Neuron (in vitro differentiated cells): ENCODE data around the gene WNT5B.

Experiments used
- H2AFZ ChIP-seq: one replicate; pipeline ENCODE4 v1.6.1; 2013; ENCODE audit warnings: low read depth, mild to moderate bottlenecking, inconsistent platforms, low read length, moderate library complexity
- H3K27me3 ChIP-seq: one replicate; pipeline ENCODE4 v1.6.1; 2013; ENCODE audit warnings: low read length; ENCODE audit not compliant: insufficient read depth
- H3K36me3 ChIP-seq: one replicate; pipeline ENCODE4 v1.6.1; 2013; ENCODE audit warnings: low read length; ENCODE audit not compliant: insufficient read depth
- H3K4me1 ChIP-seq: one replicate; pipeline ENCODE4 v1.6.1; 2013; ENCODE audit warnings: low read length; ENCODE audit not compliant: insufficient read depth
- H3K4me3 ChIP-seq: 2 replicates; pipeline ENCODE4 v1.5.1; 2013; ENCODE audit warnings: mild to moderate bottlenecking, low read length, moderate library complexity
- H3K9me3 ChIP-seq: one replicate; pipeline ENCODE4 v1.6.1; 2013; ENCODE audit warnings: low read length

The WNT5B gene

GRCh38 chr12:1640328-1641234 is 11.6 kb downstream of the WNT5B start:
- no peaks in the 10 kb centered on the region for H3K27me3 ChIP-seq
- H3K4me3 ChIP-seq: no peak overlapping the region
- H3K4me1 ChIP-seq: peaks cover 12% of the 10 kb centered on the region
- H3K36me3 ChIP-seq: no peaks in the 10 kb centered on the region
- H3K9me3 ChIP-seq: no peaks in the 10 kb centered on the region
- no peak overlapping the region for H2AFZ ChIP-seq

- Histone ChIP-seq H3K9me3 (no peaks in the 10 kb centered on the region), H3K36me3 (peaks cover 4% of the 10 kb centered on the region), H3K4me1 (peaks cover 12% of the 10 kb centered on the region), H3K27me3 (no peaks in the 10 kb centered on the region), H3K4me3 (no peak overlapping the region), H2AFZ (no peak overlapping the region)
These were observed 13.5 kb downstream of the WNT5B start for GRCh38 chr12:1642513-1642912.

GRCh38 chr12:1643043-1643442 is 14.0 kb downstream of the WNT5B start:
- Histone ChIP-seq H3K4me1 (peaks cover 12% of the 10 kb centered on the region), H3K9me3 (no peaks in the 10 kb centered on the region), H3K27me3 (no peaks in the 10 kb centered on the region), H2AFZ (no peak overlapping the region), H3K36me3 (peaks cover 4% of the 10 kb centered on the region), H3K4me3 (no peak overlapping the region)

GRCh38 chr12:1643905-1644533 is 15.0 kb downstream of the WNT5B start:
- Histone ChIP-seq H3K9me3 (no peaks in the 10 kb centered on the region), H2AFZ (no peak overlapping the region), H3K36me3 (peaks cover 4% of the 10 kb centered on the region), H3K27me3 (no peaks in the 10 kb centered on the region), H3K4me1 (peaks cover 12% of the 10 kb centered on the region), H3K4me3 (no peak overlapping the region)

- H3K27me3 ChIP-seq: no peaks in the 10 kb centered on the region
- peak overlapping the region; percentile 10 for H3K4me3 ChIP-seq
- H3K36me3 ChIP-seq: peaks cover 4% of the 10 kb centered on the region
- peaks cover 12% of the 10 kb centered on the region for H3K4me1 ChIP-seq
- H2AFZ ChIP-seq: no peak overlapping the region
- H3K9me3 ChIP-seq: no peaks in the 10 kb centered on the region
These were observed 15.8 kb downstream of the WNT5B start for GRCh38 chr12:1644534-1645438.

GRCh38 chr12:1645819-1646218 is 16.8 kb downstream of the WNT5B start:
- Histone ChIP-seq H3K27me3 (no peaks in the 10 kb centered on the region), H3K9me3 (no peaks in the 10 kb centered on the region), H3K36me3 (peaks cover 4% of the 10 kb centered on the region), H2AFZ (no peak overlapping the region), H3K4me1 (peaks cover 12% of the 10 kb centered on the region), H3K4me3 (no peak overlapping the region)

GRCh38 chr12:1646569-1647284 is 17.7 kb downstream of the WNT5B start:
- H3K36me3 ChIP-seq: peaks cover 4% of the 10 kb centered on the region
- H3K9me3 ChIP-seq: no peaks in the 10 kb centered on the region
- peaks cover 12% of the 10 kb centered on the region for H3K4me1 ChIP-seq
- H2AFZ ChIP-seq: no peak overlapping the region
- H3K4me3 ChIP-seq: no peak overlapping the region
- no peaks in the 10 kb centered on the region for H3K27me3 ChIP-seq

GRCh38 chr12:1647285-1647669 is 18.2 kb downstream of the WNT5B start:
- H3K36me3 ChIP-seq: peaks cover 4% of the 10 kb centered on the region
- peaks cover 12% of the 10 kb centered on the region for H3K4me1 ChIP-seq
- no peak overlapping the region for H2AFZ ChIP-seq
- no peaks in the 10 kb centered on the region for H3K27me3 ChIP-seq
- no peaks in the 10 kb centered on the region for H3K9me3 ChIP-seq
- H3K4me3 ChIP-seq: no peak overlapping the region

- Histone ChIP-seq H3K36me3 (peaks cover 4% of the 10 kb centered on the region), H3K4me1 (no peaks in the 10 kb centered on the region), H3K27me3 (no peaks in the 10 kb centered on the region), H3K4me3 (no peak overlapping the region), H3K9me3 (no peaks in the 10 kb centered on the region), H2AFZ (no peak overlapping the region)
These were observed 21.4 kb downstream of the WNT5B start for GRCh38 chr12:1650260-1650977.

GRCh38 chr12:1650978-1651361 is 21.9 kb downstream of the WNT5B start:
- H3K27me3 ChIP-seq: no peaks in the 10 kb centered on the region
- H3K4me1 ChIP-seq: no peaks in the 10 kb centered on the region
- H2AFZ ChIP-seq: no peak overlapping the region

GRCh38 chr12:1651946-1652345 is 22.9 kb downstream of the WNT5B start:
- H3K4me3 ChIP-seq: no peak overlapping the region
- peaks cover under 1% of the 10 kb centered on the region for H3K36me3 ChIP-seq
- no peaks in the 10 kb centered on the region for H3K4me1 ChIP-seq
- H2AFZ ChIP-seq: no peak overlapping the region
- H3K9me3 ChIP-seq: no peaks in the 10 kb centered on the region
- no peaks in the 10 kb centered on the region for H3K27me3 ChIP-seq

More at GRCh38 chr12:1650978-1651361, 21.9 kb downstream of the WNT5B start:
- H3K9me3 ChIP-seq: no peaks in the 10 kb centered on the region
- no peak overlapping the region for H3K4me3 ChIP-seq
- peaks cover 4% of the 10 kb centered on the region for H3K36me3 ChIP-seq

- no peaks in the 10 kb centered on the region for H3K36me3 ChIP-seq
- no peak overlapping the region for H3K4me3 ChIP-seq
- no peaks in the 10 kb centered on the region for H3K9me3 ChIP-seq
- peaks cover 3% of the 10 kb centered on the region for H3K27me3 ChIP-seq
- H2AFZ ChIP-seq: no peak overlapping the region
- no peaks in the 10 kb centered on the region for H3K4me1 ChIP-seq
These were observed 26.3 kb downstream of the WNT5B start for GRCh38 chr12:1655225-1655788.
